MM.1S (cell line): ENCODE measurements around the gene NEK11.

ENCODE experiments used
- EZH2 ChIP-seq: fragments of 300-600 bp; sonication (generic); optimal IDR thresholded peaks from 2 replicates; pipeline ENCODE3; 2017; ENCODE audit warnings: low read depth, mild to moderate bottlenecking, antibody characterized with exemption, low read length, mixed read lengths
- EZH2phosphoT487 ChIP-seq: fragments of 300-600 bp; sonication (generic); IDR thresholded peaks from 2 replicates; pipeline ENCODE4 v1.6.1; 2018; ENCODE audit warnings: antibody characterized with exemption, low read length
- TF ChIP-seq, protein P1 (sequence below): fragments of 300-600 bp; sonication (generic); IDR thresholded peaks from 2 replicates; pipeline ENCODE4 v1.5.1; 2016; ENCODE audit warnings: antibody characterized with exemption, low read length, mixed read lengths

GRCh38 chr3:131048030-131048429 is 21.4 kb downstream of the NEK11 start:
- TF ChIP-seq, protein P1, sequence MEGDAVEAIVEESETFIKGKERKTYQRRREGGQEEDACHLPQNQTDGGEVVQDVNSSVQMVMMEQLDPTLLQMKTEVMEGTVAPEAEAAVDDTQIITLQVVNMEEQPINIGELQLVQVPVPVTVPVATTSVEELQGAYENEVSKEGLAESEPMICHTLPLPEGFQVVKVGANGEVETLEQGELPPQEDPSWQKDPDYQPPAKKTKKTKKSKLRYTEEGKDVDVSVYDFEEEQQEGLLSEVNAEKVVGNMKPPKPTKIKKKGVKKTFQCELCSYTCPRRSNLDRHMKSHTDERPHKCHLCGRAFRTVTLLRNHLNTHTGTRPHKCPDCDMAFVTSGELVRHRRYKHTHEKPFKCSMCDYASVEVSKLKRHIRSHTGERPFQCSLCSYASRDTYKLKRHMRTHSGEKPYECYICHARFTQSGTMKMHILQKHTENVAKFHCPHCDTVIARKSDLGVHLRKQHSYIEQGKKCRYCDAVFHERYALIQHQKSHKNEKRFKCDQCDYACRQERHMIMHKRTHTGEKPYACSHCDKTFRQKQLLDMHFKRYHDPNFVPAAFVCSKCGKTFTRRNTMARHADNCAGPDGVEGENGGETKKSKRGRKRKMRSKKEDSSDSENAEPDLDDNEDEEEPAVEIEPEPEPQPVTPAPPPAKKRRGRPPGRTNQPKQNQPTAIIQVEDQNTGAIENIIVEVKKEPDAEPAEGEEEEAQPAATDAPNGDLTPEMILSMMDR, result no peak
- TF ChIP-seq EZH2phosphoT487 (no peak), EZH2 (no peak)
